Inflammatory macrophage treated with lipopolysaccharide for 1 hour (primary cell): Measurements from ENCODE around the gene FBXO42.
"Not testable (repeated sequence)": the region's sequence is repeated elsewhere in the genome, so short reads cannot be mapped to it uniquely, and the experiment has no call there.

Source experiments
- DNase-seq, 2 donors: peaks; one replicate each; pipeline ENCODE4 v3.0.0-alpha.2; 2020 to 2022

Gene FBXO42

GRCh38 chr1:16215882-16216753 lies 136.2 kb downstream of the FBXO42 start:
- DNase-seq: peak; percentile 64 to 82

GRCh38 chr1:16215240-16215639 lies 137.0 kb downstream of the FBXO42 start:
- not testable (repeated sequence) for DNase-seq

- DNase-seq: not testable (repeated sequence)
Measured at GRCh38 chr1:16213544-16213943, 138.7 kb downstream of the FBXO42 start.

GRCh38 chr1:16213013-16213412 lies 139.3 kb downstream of the FBXO42 start:
- DNase-seq: no peak

- DNase-seq: no peak
Measured at GRCh38 chr1:16212251-16212961, 139.9 kb downstream of the FBXO42 start, which contains the start of gene ARHGEF19. Gene ARHGEF19 (minus strand): TSS chr1:16212652. CDS start chr1:16209054, 3,598 bp downstream.

GRCh38 chr1:16211824-16212223 lies 140.5 kb downstream of the FBXO42 start:
- DNase-seq: no peak

- no peak for DNase-seq
Measured at GRCh38 chr1:16210581-16210980, 141.7 kb downstream of the FBXO42 start.

GRCh38 chr1:16209847-16210407 lies 142.4 kb downstream of the FBXO42 start:
- no peak for DNase-seq

GRCh38 chr1:16209132-16209846 lies 143.0 kb downstream of the FBXO42 start:
- DNase-seq: no peak

- DNase-seq: no peak
Measured at GRCh38 chr1:16208270-16208987, 143.9 kb downstream of the FBXO42 start.

GRCh38 chr1:16207318-16208269 lies 144.7 kb downstream of the FBXO42 start:
- no peak for DNase-seq

GRCh38 chr1:16206547-16207317 lies 145.5 kb downstream of the FBXO42 start:
- DNase-seq: peak; percentile 93 to 97

GRCh38 chr1:16205891-16206546 lies 146.3 kb downstream of the FBXO42 start:
- no peak for DNase-seq

- DNase-seq: no peak
Measured at GRCh38 chr1:16205334-16205671, 147.0 kb downstream of the FBXO42 start.

- DNase-seq: no peak
Measured at GRCh38 chr1:16204634-16205333, 147.5 kb downstream of the FBXO42 start.

GRCh38 chr1:16204216-16204615 lies 148.1 kb downstream of the FBXO42 start:
- no peak for DNase-seq

GRCh38 chr1:16203550-16203949 lies 148.7 kb downstream of the FBXO42 start:
- DNase-seq: no peak

GRCh38 chr1:16202281-16203210 lies 149.7 kb downstream of the FBXO42 start:
- DNase-seq: no peak
